Hematopoietic multipotent progenitor cell (in vitro differentiated cells): Measurements from ENCODE around the gene GET4. TPM values are rescaled to one million over a fixed set of nuclear protein-coding genes. Genes with fewer than 3 reads are reported as not detected.

Source experiments
- DNase-seq, 3 donors: peaks; one replicate each; pipeline ENCODE4 v3.0.0-alpha.2; 2011 to 2015; ENCODE audit warnings: low read depth in 2 of 3, low spot score in 2 of 3
- total RNA-seq: library from RNA; depleted of rRNA; stranded (reverse); fragments of >200 nt; gene quantifications from one replicate; pipeline ENCODE4 v1.2.3, GENCODE V29; 2012

The GET4 gene
- total RNA-seq, 1 donor, result 37.4 TPM

GRCh38 chr7:897086-897485 is 20.7 kb downstream of the GET4 start:
- no peak for DNase-seq

- no peak for DNase-seq
These were observed 21.5 kb downstream of the GET4 start for GRCh38 chr7:897771-898376.

DNA sequence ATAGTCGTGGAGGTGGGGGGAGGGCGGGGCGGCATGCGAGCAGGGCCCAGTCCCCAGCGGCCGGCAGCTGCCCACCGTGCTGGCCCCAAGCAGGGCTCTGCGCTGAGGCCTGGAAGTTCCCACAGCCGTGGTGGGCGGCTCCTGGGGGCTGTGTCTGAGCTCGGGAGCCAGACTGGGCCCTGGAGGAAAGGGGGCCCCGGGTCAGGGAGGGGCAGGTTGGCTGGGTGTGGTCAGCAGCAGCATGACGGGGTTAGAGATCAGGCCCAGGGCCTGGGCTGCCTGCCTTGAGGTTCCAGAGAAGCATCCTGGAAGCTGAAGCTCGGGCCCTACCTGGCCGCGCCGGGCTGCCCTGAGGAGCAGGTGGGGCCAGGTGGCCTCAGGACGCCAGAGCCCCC is 22.1 kb downstream of the GET4 start:
- no peak for DNase-seq

DNA sequence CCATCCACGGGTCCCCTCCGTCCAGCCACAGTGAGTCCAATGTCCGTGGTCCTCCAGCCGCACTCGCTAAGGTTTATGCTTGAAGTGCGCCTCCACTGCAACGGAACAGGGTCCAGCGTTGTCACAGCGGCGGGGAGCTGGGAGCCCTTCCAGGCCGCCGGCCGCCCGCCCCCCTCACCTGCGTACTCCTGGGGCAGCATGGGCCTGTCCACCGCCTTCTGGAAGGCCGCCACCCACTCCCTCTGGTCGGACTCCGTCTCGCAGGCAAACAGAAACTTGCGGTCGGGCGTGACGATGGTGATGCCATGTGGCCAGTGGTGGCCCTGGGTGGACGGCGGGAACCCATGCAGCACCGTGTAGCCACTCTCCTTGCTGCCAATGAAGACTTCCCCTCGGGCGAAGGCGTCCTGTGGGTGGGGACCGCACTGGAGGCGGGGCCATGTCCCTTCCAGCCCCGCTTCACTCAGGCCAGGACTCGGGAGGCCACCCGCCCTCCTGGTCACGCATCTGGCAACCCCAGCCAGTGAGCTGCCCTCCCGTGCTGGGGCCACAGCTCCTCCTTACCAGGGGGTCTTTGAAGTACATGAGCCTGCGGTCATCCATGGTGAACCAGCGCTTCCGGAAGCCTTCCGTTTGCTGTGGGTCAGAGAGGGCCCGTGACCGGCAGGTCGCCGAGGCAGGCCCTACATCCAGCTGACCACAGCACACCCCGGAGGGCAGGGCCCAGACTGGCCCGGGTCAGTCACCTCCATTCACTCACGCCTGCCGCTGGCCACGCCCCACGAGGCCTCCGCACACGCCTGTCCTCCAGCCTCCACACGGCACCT is 22.7 kb downstream of the GET4 start:
- no peak for DNase-seq

GRCh38 chr7:899806-900205 is 23.5 kb downstream of the GET4 start:
- no peak for DNase-seq

DNA sequence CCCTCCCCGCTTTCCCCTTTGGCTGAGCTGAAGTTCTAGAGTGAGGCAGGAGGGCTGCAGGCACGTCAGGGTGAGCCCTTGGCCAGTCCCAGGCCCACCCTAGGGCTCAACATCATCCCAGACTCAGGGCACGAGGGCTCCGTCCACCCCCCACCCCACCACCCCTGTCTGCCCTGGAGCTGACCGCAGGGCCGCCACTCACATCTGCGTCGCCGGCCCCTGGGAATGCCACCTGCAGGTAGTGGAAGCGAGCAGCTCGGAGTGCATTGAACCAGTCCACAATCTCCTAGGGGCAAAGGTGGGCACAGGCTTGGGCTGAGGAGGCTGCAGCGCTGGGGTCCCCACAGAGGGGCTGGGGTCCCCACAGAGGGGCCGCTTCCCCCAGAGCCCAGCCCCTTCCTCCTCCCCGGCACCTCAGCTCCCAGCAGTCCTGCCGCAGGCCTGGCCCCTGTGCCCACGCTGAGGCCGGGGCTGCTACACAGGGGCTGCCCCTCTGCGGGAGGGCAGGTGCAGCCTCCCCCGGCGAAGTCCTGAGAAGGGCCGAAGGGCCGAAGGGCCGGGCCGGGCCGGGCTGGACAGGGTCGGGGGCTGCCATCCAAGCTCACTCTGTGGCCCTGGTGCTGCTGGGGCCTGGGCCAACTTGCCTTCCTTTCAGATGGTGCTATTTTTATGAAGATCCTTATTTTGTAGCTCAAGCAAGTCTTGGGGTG is 24.1 kb downstream of the GET4 start:
- DNase-seq, result no peak

DNA sequence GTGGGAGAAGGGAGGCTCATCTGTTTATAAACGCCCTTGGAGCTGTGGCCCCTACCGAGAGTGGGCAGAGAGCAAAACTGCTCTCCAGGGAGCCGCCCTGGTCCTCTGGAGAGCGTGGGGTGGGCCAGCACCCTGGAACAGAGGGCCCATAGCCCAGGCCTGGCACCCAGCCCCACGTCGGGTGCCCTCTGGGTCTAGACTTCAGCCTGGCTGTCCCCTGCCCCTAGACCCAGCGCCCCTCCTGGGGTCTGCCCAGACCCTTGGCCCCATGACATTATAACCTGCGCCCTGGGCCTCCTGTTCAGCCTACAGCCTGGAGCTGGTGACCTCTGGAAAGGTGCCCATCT is 24.7 kb downstream of the GET4 start:
- no peak for DNase-seq

GRCh38 chr7:901388-902154 is 25.2 kb downstream of the GET4 start:
- peak in 2 of 3 donors; percentile 45 to 58 for DNase-seq

GRCh38 chr7:902996-903395 is 26.6 kb downstream of the GET4 start:
- no peak for DNase-seq

DNA sequence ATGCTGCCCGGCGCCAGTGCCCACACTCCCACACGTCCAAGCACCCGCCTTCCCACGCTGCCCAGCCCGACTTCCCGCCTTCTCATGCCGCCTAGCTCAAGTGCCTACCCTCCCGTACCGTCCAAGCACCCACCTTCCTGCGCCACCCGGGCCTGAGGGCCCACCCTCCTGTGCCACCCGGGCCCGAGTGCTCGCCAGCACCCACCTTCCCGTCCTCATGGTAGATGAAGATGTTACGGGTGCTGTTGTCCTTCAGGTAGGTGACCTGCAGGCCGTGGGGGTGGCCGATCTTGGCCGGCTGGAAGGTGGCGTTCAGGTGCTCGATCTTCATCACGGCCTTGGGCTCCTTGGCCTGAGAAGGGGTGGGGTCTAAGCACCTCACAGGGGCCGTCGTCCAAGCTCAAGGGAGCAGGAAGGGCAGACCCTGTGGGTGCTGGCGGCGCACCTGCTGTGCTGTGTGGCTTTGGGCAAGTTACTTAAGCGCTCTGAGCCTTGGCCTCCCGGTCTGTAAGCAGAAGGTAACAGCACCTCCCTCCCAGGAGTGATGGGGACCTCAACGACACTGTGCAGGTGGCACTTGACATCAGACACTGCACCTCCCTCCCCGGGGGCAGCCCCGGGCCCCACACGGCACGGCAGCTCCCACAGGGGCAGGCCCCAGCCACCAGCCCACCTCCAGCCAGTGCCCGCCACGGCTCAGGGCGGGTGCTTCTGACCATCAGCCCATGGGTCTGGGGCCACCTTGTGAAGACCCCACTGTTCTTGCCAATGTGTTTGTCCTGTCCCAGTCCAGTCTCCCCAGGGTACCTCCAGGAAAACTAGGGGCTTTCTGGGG is 27.8 kb downstream of the GET4 start:
- no peak for DNase-seq

- no peak for DNase-seq
These were observed 28.5 kb downstream of the GET4 start for GRCh38 chr7:904847-905246.

- peak in 1 of 3 donors; percentile 37 for DNase-seq
These were observed 30.4 kb downstream of the GET4 start for GRCh38 chr7:906776-907157.

GRCh38 chr7:907158-907980 is 31.0 kb downstream of the GET4 start:
- peak in 1 of 3 donors; percentile 60 for DNase-seq

- peak in 1 of 3 donors; percentile 33 for DNase-seq
These were observed 31.8 kb downstream of the GET4 start for GRCh38 chr7:908159-908581.

- peak in 2 of 3 donors; percentile 50 to 60 for DNase-seq
These were observed 32.4 kb downstream of the GET4 start for GRCh38 chr7:908591-909357.

DNA sequence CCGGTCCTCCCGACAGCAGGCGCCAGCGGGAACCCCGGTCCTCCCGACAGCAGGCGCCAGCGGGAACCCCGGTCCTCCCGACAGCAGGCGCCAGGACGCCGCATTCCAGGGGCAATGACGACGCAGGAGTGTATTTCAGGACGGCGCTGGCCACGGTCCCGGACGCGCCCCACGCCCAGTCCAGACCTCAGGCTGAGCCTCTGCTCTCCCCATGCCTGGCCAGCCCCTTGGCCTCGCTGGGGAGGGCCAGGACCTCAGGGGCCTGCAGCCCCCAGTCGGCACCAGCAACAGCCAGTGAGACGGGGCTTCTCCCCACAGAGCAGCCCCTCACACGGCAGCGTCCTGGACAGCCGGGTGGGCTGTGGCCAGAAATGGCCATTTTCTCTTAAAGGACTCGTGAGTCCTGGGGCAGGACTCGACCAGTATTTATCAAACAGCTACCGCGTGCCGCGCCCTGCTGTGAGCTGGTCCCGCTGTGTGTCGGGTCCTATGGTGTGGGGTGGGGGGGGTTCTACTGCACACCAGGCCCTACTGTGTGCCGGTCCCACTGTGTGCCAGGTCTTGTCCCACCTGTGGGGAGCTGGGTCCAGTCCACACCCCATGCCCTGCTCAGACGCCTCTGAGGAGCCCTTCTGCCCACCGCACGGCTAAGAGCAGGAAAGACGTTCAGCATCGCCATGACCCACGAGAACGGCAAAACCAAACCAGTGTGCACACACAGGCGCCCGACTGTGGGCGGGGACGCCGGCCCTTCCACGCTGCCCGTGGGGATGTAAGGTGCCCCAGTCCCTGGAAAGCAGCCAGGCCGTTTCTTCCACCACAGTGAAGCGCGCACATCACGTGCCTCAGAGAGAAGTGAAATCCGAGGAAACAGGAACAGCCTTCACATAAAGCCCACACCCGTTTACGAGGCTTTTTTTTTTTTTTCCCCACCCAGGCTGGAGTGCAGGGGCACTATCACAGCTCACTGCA is 33.3 kb downstream of the GET4 start:
- DNase-seq, result peak in 2 of 3 donors; percentile 81

GRCh38 chr7:910441-910861 is 34.1 kb downstream of the GET4 start:
- DNase-seq, result no peak
